Endodermal cell (in vitro differentiated cells): ENCODE data around the gene TNFRSF4. TPM values are rescaled to one million over a fixed set of nuclear protein-coding genes. Genes with fewer than 3 reads are reported as not detected.

Experiments
- DNase-seq: peaks from one replicate; pipeline ENCODE4 v3.0.0-alpha.2; 2017
- H3K27ac ChIP-seq: 2 replicates; pipeline ENCODE4 v1.5.1; 2013; ENCODE audit warnings: mild to moderate bottlenecking, low read depth, low read length, moderate library complexity
- H3K27me3 ChIP-seq: 2 replicates; pipeline ENCODE4 v1.6.1; 2013; ENCODE audit warnings: mild to moderate bottlenecking, low read length, moderate library complexity; ENCODE audit not compliant: insufficient read depth, control insufficient read depth, poor library complexity, severe bottlenecking
- H3K36me3 ChIP-seq: 2 replicates; pipeline ENCODE4 v1.7.0; 2013; ENCODE audit warnings: mild to moderate bottlenecking, low read length, moderate library complexity; ENCODE audit not compliant: control insufficient read depth, insufficient read depth
- H3K4me1 ChIP-seq: one replicate; pipeline ENCODE4 v1.7.0; 2013; ENCODE audit warnings: low read length; ENCODE audit not compliant: control insufficient read depth, insufficient read depth
- H3K4me3 ChIP-seq: 2 replicates; pipeline ENCODE4 v1.5.1; 2013; ENCODE audit warnings: mild to moderate bottlenecking, low read length, moderate library complexity
- H3K9ac ChIP-seq: 2 replicates; pipeline ENCODE4 v1.6.1; 2013; ENCODE audit warnings: mild to moderate bottlenecking, low read length, moderate library complexity; ENCODE audit not compliant: poor library complexity, severe bottlenecking; ENCODE audit errors: extremely low read depth
- H3K9me3 ChIP-seq: 2 replicates; pipeline ENCODE4 v1.6.1; 2013; ENCODE audit warnings: mild to moderate bottlenecking, low read length, moderate library complexity; ENCODE audit not compliant: control insufficient read depth
- H3K27ac Mint-ChIP-seq: 2 replicates; pipeline ENCODE4 v1.8.0; 2020; ENCODE audit warnings: mixed read lengths
- H3K27me3 Mint-ChIP-seq: 2 replicates; pipeline ENCODE4 v1.8.0; 2021; ENCODE audit warnings: mild to moderate bottlenecking, mixed read lengths; ENCODE audit not compliant: insufficient read depth
- H3K36me3 Mint-ChIP-seq: 2 replicates; pipeline ENCODE4 v1.8.0; 2020; ENCODE audit warnings: low read depth, mixed read lengths
- H3K4me1 Mint-ChIP-seq: 2 replicates; pipeline ENCODE4 v1.8.0; 2020; ENCODE audit warnings: mixed read lengths
- H3K4me3 Mint-ChIP-seq: 2 replicates; pipeline ENCODE4 v1.8.0; 2020; ENCODE audit warnings: mild to moderate bottlenecking, moderate library complexity, mixed read lengths
- H3K9me3 Mint-ChIP-seq: 2 replicates; pipeline ENCODE4 v1.8.0; 2020; ENCODE audit warnings: mild to moderate bottlenecking, mixed read lengths
- WGBS, 2 experiments: methylation state at CpG; one replicate each; pipeline versions ENCODE4 v1.1.5 to v1.1.7; 2013; ENCODE audit warnings: missing lambda C conversion rate in 2 of 2, mixed read lengths in 1 of 2; ENCODE audit not compliant: insufficient coverage in 1 of 2, insufficient read length in 1 of 2; 5-methylcytosine and 5-hydroxymethylcytosine counted together
- total RNA-seq, 2 donors: library from RNA; stranded (reverse); fragmentation: NEBNext Ultra II Directional in 1 of 2; extraction: Animal tissue kit (Norgen Biotek cat#: 25700) in 1 of 2; gene quantifications; 2 replicates in 1 of 2; 3 replicates in 1 of 2; pipeline ENCODE4 v1.2.1, GENCODE V29; 2021
- TF ChIP-seq, protein P1 (sequence below): fragments of 200-600 bp; sonication (generic); conservative IDR thresholded peaks from 2 replicates; pipeline ENCODE4 v1.5.0; 2021; ENCODE audit warnings: antibody characterized with exemption, mild to moderate bottlenecking

Gene TNFRSF4
- total RNA-seq, 2 donors from 2014 or later, result 0.20 TPM; not detected in 1

DNA sequence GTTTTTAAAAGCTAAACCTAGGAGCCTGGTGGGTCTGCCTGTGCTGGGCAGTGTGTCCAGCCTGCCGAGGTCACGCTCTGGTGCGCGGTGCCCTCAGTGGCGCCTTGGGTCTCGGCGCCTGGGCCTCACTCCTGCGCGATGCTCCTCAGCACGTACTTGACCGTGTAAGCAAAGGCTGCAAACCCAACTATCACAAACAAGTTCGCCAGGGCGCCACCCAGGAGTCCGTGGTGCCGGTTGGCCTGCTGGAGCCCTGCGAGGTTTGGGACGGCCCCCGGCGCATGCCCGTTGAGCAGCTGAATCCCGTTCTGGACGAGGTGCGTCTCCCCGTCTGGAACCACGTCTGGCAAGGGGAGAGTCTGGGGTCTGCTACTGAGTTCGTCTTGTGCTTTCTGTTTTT lies 41.1 kb upstream of the TNFRSF4 start:
- WGBS, 2 experiments, result 94 to 96% methylated on average over 19 to 26 of the region's 26 CpGs
- no peaks in the 10 kb centered on the region for H3K9me3 Mint-ChIP-seq
- TF ChIP-seq, protein P1, sequence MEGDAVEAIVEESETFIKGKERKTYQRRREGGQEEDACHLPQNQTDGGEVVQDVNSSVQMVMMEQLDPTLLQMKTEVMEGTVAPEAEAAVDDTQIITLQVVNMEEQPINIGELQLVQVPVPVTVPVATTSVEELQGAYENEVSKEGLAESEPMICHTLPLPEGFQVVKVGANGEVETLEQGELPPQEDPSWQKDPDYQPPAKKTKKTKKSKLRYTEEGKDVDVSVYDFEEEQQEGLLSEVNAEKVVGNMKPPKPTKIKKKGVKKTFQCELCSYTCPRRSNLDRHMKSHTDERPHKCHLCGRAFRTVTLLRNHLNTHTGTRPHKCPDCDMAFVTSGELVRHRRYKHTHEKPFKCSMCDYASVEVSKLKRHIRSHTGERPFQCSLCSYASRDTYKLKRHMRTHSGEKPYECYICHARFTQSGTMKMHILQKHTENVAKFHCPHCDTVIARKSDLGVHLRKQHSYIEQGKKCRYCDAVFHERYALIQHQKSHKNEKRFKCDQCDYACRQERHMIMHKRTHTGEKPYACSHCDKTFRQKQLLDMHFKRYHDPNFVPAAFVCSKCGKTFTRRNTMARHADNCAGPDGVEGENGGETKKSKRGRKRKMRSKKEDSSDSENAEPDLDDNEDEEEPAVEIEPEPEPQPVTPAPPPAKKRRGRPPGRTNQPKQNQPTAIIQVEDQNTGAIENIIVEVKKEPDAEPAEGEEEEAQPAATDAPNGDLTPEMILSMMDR, result no peak
- no peak overlapping the region for H3K4me3 Mint-ChIP-seq
- H3K4me3 ChIP-seq, result no peak overlapping the region
- H3K9me3 ChIP-seq, result no peaks in the 10 kb centered on the region
- H3K36me3 ChIP-seq, result peaks cover 51% of the 10 kb centered on the region
- no peak for DNase-seq
- H3K9ac ChIP-seq, result no peak overlapping the region
- H3K27me3 ChIP-seq, result no peaks in the 10 kb centered on the region
- H3K36me3 Mint-ChIP-seq, result peaks cover 61% of the 10 kb centered on the region
- no peak overlapping the region for H3K27ac ChIP-seq
- no peak overlapping the region for H3K27ac Mint-ChIP-seq
- H3K4me1 ChIP-seq, result no peaks in the 10 kb centered on the region
- peaks cover 8% of the 10 kb centered on the region for H3K4me1 Mint-ChIP-seq
- H3K27me3 Mint-ChIP-seq, result no peaks in the 10 kb centered on the region

DNA sequence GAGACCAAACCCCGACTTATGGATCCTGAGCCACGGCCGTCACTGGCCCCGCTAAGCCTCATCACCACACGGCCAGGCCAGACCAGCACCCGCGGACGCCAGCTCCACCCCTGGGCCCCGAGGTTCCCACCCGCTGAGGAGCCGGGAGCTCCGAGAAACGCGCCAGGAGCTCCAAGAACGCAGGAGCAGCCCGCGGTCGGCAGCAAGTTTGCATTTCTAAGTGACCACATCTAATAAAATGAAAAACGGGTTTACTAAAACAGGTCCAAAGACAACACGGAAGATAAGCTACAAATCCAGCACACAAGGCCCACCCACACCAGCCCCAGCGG lies 40.7 kb upstream of the TNFRSF4 start:
- no peaks in the 10 kb centered on the region for H3K4me1 ChIP-seq
- no peak overlapping the region for H3K27ac ChIP-seq
- no peak overlapping the region for H3K9ac ChIP-seq
- no peak overlapping the region for H3K4me3 ChIP-seq
- WGBS, 2 experiments, result 95 to 100% methylated on average over 16 to 21 of the region's 21 CpGs
- H3K4me1 Mint-ChIP-seq, result peaks cover 8% of the 10 kb centered on the region
- DNase-seq, result no peak
- no peaks in the 10 kb centered on the region for H3K27me3 ChIP-seq
- H3K9me3 Mint-ChIP-seq, result no peaks in the 10 kb centered on the region
- peaks cover 56% of the 10 kb centered on the region for H3K36me3 Mint-ChIP-seq
- H3K36me3 ChIP-seq, result peaks cover 47% of the 10 kb centered on the region
- no peak overlapping the region for H3K27ac Mint-ChIP-seq
- TF ChIP-seq, protein P1, result no peak
- no peaks in the 10 kb centered on the region for H3K27me3 Mint-ChIP-seq
- H3K4me3 Mint-ChIP-seq, result no peak overlapping the region
- H3K9me3 ChIP-seq, result no peaks in the 10 kb centered on the region

DNA sequence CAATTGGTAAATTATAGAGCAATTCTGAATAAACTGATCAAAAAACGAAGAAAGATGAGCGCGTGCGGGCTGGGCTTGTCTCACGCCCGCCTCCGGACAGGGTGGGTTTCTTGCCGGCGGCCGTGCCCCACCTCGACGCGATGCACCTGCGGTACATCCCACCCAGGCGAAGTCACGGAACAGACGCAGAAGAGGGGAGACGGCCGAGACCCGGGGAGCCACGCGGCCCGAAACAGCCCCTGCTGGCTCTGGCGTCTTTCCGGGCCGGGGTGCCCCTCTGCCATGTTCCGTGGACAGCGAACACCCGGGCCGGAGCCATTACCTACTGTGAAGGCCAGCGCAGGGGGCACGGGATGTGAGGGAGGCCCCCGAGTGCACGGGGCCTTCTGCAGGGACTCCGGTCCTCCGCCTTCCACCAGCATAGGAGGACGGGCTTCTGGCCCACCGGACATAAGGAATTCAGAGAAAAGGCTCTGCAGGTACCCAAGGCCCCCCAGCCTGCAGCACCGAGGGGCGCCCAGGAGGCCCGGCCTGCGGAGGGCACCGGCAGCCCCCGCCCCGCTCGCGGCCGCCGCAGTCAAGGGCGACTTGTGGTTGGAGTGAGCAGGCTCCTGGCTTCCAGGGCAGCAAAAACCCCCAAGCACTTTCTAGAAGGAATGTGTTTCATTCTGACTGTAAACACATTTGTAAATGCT lies 40.2 kb upstream of the TNFRSF4 start:
- no peak overlapping the region for H3K4me3 Mint-ChIP-seq
- H3K4me1 Mint-ChIP-seq, result peaks cover 8% of the 10 kb centered on the region
- H3K27me3 ChIP-seq, result no peaks in the 10 kb centered on the region
- H3K9me3 ChIP-seq, result no peaks in the 10 kb centered on the region
- no peak overlapping the region for H3K9ac ChIP-seq
- H3K4me1 ChIP-seq, result no peaks in the 10 kb centered on the region
- TF ChIP-seq, protein P1, result no peak
- peaks cover 51% of the 10 kb centered on the region for H3K36me3 Mint-ChIP-seq
- 97% methylated on average over 44 to 50 of the region's 50 CpGs for WGBS, 2 experiments
- no peak for DNase-seq
- H3K4me3 ChIP-seq, result no peak overlapping the region
- H3K9me3 Mint-ChIP-seq, result no peaks in the 10 kb centered on the region
- no peak overlapping the region for H3K27ac ChIP-seq
- no peaks in the 10 kb centered on the region for H3K27me3 Mint-ChIP-seq
- H3K36me3 ChIP-seq, result peaks cover 42% of the 10 kb centered on the region
- no peak overlapping the region for H3K27ac Mint-ChIP-seq
